NCI-H2196 treated with DMSO at 0.1 percent for 48 hours (cell line): ENCODE results near the gene ICOSLG.
"Not testable (repeated sequence)": the region's sequence is repeated elsewhere in the genome, so short reads cannot be mapped to it uniquely, and the experiment has no call there.

ENCODE experiments used
- DNase-seq: peaks from one replicate; lab custom pipeline; 2025; ENCODE audit not compliant: unreplicated experiment; lab: John Stamatoyannopoulos, UW

The ICOSLG gene

DNA sequence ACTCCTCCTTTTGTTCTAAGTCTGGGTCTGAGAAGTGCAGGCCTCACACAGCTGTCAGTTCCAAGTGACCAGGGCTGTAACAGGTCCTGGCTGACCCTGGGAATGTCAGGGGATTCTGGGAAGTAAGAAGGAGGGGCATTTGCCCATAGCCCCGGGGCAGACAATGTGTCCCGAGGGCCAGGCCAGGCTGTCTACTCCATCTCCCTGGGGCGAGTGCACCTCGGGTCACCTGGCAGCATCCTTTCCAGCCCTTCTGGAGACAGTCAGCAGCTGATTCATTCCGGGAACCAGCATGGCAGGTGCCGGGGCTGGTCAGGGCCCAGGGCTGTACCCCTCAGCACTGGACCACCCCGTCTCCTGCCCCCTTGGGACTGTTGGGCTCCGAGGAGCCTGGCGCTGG is 13.1 kb downstream of the ICOSLG start:
- not testable (repeated sequence) for DNase-seq

DNA sequence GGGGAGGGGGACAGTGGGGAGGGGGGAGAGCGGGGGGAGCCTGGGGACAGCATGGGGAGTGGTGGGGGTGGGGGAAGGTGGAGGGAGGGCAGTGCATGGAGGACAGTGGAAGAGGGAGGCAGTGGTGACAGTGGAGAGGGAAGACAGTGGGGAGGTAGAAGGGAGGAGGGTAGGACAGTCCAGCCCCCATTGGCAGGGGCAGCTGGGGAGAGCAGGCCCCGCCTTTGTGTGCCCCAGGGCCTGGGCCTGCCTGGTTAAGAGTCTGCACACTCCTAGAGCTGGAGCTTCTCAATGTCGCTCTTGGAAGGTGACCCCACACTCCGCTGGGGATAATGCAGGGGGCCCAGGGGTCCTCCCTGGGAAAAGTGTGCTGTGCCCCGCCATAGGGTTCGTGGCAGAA is 15.1 kb downstream of the ICOSLG start:
- not testable (repeated sequence) for DNase-seq

DNA sequence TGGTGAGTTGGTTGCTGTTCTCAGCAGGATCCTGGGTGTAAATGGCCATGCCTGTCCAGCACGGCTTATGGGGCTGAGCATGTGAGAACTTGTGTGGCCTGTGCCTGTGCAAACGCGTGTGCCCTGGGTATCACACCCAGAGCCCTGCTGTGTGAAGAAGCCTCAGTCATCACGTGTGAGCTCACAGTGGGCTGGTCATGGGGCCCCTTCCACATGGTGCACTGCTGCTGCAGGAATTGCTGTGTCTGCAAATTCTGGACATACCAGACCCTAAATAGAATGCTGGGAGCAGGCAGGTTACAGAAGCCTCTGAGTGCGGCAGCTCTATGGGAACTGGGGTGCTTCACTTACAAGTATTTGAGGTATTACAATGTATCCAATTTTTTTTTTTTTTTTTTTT is 17.4 kb downstream of the ICOSLG start:
- not testable (repeated sequence) for DNase-seq

DNA sequence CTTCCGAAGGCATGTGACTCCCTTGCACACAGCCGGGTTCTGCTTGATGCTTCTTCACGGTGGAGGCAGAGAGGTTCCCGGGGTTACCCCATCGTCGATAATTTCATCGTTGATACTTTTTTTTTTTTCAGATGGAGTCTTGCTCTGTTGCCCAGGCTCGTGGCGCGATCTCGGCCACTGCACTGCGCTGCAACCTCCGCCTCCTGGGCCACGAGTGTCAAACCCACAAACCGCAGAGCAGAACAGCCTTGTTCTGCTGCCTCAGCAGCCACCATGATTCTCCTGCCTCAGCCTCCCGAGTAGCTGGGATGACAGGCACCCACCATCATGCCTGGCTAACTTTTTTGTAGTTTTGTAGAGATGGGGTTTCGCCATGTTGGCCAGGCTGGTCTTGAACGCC is 20.1 kb downstream of the ICOSLG start:
- not testable (repeated sequence) for DNase-seq

DNA sequence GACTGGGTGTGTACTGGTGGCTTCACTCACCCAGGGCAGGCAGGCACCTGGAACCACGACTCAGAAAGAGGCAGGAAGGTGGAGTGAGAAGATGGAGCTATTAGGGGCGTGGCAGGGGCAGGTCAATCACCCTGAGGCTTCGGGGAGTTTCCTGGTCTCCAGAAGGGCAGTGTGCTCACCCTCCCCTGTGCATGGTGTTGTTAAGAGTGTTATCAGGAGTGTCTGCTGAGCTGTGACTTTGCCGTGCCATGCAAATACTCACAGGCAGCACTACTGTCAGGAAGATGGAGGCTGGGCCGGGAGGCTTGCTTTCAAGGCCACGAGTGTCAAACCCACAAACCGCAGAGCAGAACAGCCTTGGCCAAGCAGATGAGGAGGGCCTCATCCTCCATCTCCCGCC is 22.3 kb downstream of the ICOSLG start:
- not testable (repeated sequence) for DNase-seq

DNA sequence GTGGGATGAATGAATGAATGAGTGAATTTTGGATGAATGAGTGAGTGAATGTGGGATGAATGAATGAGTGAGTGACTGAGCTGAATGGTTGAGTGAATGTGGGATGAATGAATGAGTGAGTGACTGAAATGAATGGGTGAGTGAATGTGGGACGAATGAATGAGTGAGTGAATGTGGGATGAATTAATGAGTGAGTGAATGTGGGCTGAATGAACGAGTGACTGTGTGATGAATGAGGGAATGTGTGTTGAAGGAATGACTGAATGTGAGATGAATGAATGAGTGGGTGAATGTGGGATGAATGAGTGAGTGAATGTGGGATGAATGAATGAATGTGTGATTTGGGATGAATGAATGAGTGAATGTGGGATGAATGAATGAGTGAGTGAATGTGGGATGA is 28.8 kb downstream of the ICOSLG start:
- DNase-seq = not testable (repeated sequence)

DNA sequence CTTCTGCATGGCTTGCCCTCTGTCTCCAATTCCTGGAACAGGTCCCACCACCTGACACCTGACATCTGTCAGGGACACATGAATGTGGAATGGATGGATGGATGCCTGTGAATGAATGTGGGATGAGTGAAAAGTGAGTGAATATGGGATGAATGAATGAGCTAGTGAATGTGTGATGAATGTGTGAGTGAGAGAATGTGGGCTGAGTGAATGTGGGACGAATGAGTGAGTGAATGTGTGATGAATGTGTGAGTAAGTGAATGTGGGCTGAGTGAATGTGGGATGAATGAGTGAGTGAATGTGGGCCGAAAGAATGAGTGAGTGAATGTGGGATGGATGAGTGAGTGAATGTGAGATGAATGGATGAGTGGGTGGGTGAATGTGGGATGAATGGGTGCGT is 29.2 kb downstream of the ICOSLG start:
- DNase-seq = not testable (repeated sequence)

DNA sequence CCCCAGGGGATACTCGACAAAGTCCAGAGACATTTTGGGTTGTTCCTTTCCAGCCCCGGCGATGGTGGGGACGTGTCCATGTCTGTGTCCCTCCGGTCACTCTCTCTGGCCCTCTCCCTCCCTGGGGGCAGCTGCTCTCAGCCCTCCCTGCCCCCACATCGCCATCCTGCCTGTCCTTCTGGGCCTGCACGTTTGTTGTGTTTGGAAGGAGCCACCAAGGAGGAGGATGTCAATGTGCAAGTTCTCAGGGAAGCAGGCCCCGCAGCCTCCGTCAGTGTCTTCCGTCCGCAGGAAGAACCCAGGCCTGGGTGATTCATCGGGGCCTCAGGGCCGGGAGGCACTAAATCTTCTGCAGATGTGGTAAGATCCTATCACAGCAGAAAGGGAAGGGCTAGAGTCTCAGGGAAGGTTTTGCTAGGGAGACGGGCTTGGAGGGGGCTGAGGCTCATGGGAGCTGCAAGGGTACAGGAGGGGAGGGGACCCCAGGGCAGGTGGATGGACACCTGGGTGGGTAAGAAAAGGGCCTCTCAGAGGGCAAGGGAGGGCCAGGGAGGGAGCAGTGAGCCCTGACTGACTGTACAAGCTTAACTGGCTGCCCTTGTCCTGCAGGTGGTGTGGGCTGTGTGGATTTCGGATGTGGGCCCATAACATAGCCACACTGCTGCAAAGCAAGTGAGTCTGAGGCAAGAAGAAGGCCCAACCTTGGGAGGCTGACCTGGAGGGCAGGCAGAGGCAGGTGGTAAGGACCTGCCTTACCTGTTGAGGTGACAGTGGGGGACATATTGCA is 32.7 kb downstream of the ICOSLG start:
- not testable (repeated sequence) for DNase-seq

DNA sequence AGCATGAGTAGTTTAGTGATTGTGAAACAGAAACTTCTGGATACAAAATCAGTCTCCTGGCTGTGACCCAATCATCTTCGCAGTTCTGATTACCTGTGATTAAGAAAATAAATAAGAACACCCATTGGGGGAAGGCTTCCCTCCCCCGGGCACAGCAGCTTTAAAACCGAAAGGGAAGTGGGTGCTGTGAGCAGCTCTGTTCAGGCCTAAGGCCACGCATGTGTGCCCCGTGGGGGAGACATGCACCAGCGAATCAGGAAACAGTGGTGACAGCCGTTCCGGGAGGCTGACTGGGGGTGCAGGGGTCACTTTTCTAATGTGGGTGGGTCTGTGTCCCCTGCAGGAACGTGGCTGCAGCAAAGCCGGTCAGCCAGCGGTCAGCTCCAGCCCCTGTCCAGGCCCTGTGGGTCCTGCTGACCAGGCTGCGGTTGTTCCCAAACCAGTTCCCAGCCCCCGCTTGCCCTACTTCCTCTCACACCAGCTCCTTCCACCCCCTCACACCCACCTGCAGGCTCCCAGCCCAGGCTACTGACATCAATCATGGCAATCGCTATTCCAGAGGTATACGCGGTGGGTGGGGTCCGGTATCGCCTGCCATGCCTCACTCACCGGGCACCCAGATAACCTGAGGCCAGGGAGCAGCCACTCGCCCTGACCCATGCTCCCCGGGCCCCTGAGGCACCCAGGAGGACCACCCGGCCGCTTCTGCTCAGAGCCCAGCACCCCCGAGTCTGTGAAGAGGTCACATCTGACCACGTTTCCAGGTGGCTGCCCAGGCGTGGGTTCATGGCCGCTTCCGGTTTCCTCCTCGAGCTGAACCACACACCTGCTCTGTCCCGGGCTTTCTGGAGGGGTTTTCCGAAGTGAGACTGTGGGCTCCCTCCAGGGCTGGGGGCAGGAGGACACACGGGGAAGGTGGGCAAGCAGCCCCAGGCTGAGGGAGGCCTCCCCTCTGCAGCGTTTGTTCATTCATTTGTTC is 33.8 kb downstream of the ICOSLG start:
- not testable (repeated sequence) for DNase-seq

DNA sequence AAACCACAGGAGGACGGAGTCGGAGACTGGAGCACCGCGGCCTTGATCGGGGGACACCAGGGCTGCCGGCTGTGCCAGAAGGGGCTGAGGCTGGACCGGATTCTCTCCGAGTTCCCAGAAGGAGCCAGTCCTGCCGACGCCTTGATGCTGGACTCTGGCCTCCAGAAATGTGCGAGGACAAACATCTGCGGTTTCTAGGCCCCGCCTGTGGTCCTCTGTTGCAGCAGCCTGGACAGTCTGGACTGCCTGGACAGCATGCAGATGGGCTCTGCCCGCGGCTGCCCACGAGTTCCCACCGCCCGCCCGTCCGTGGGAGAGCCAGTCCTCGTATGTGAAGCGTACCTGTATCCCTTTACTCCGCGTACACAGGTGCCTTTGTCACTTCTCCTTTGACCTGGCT is 34.6 kb downstream of the ICOSLG start:
- DNase-seq = not testable (repeated sequence)

DNA sequence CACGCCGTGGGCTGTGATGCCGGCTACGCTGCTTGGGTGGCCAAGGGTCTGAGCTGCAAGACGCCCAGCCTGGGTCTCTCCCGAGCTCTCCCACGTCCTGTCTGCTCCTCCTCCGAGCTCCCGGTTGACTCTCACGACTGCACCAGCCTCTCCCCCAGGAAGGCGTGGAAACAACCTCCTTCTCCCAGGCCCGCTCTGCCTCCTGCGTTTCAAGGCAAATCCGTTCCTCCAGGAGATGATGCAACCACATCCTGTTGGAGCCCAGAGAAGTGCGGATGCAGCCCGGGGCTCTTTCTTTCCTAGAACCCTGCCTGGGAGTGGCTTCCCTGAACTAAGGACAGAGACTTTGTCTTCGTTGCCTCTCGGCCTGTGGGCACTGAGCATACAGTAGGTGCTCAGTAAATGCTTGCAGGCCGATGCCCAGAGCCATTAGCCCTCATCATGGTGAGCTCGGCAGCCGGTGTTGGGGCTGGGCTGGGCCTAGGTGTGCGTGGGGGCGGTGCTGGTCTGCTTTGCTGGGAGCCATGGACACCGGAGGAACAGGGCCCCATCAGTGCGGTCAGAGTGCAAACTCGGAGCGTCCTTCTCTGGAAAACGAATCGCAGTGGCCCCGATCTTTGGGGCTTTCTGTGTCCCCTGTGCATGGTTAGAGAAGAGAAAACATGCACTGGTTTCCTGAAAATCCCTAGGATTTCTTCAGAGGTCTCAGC is 38.0 kb downstream of the ICOSLG start:
- not testable (repeated sequence) for DNase-seq

DNA sequence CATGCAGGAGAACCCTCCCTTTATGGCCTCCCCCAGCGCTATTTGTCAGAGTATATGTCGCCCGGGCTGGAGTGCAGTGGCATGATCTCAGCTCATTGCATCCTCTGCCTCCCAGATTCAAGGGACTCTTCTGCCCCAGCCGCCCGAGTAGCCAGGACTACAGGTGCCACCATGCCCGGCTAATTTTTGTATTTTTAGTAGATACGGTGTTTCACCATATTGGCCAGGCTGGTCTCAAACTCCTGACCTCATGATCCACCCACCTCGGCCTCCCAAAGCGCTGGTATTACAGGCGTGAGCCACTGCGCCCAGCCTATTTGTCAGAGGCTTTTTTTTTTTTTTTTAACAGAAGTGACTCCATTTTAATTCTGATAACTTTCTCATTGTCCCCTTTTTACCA is 40.7 kb downstream of the ICOSLG start:
- DNase-seq = not testable (repeated sequence)

DNA sequence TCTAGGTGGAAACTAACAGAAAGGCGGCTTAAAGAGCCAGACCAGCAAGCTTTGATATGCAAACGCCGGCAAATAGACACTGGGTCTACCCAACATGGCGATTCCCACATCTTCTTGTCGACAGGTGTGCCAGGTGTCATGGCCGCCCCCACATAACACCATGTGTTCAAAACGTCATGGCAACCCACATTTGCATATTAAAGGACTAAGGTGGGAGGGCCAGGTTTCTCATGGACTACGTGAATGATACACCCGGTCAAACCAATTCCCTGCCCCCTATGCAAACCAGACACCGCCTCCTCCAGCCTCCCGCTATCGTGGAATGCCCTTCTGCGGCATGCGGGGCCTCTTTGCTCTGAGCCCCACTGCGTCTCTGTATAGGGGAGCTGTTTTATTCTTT is 41.3 kb downstream of the ICOSLG start:
- no peak for DNase-seq

DNA sequence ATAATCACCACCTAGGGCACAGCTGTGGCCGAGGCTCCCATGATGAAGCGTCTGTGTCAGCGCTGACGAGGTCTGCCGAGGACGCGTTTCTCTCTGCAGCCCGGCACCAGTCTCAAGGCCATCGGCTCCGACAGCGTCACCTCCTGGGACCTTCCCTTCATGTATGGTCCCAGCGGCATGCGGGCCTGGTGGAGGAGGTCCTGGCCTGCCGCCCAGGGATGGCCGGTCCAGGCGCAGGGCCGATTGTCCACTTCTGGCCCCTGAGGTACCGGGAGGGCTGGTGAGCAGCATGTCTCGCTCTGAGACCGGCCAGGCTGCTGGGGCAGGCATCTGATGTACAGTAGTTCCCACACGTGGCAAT is 43.6 kb downstream of the ICOSLG start:
- DNase-seq = not testable (repeated sequence)

DNA sequence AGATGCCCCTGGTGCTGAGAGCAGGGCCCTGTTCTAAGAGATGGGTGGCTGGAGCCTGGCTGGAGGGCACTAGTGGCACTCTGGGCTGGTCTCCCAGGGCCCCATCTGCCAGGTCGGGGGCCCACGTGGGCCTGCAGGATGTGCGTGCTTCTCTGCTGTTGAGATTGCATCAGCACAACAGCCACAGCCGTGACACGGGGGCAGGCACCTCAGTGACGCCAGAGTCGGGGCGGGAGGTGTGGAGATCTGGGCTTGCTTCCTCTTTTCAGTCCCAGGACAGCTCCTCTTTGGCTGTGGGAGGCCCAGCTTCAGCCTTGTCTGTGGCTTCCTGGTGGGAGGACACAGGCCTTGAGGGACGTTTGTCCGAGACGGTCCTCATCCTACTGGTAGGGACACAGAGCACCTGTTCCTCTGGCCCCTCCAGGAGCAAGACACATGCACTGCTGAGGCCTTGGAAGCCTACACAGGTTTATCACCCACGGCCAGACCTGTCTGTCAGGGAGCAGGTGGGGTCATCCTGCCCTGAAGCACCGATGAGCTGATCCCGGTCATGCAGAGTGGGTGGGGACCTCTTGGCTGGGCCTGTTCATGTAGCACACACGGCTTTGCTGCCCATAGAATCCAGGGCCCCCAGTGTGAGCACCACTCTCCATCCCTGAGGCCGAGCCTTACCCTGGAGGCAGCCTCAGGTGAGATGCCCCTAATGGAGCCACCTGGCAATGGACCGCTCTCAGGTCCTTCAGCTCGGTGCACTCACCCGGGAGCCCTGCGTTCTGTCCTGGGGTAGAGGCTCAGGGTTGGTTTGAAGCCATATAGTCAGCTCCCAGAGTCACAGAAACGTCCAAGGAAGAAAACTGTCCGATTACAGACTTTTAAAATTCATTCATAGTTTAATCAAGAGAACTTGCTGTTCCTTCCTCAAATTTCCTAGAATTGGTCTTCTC is 44.3 kb downstream of the ICOSLG start:
- DNase-seq = not testable (repeated sequence)

DNA sequence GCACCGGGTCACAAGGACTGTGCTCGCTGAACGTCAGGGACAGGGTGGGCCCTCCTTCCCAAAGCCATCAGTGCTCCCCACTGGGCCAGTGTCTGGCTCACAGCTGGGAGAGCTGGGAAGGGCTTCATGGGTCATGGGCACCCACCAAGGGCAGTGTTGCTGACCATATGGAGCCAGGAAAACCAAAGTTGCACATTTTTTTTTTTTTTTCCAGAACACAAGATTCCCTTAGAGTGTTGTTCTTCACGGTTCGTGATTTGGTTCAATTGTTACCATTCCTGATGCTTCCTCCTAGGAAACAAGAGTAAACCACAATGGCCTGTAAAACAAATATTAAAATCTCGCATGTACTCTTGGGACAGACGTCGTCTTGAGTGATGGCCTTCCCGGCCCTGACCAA is 45.9 kb downstream of the ICOSLG start:
- DNase-seq = not testable (repeated sequence)

DNA sequence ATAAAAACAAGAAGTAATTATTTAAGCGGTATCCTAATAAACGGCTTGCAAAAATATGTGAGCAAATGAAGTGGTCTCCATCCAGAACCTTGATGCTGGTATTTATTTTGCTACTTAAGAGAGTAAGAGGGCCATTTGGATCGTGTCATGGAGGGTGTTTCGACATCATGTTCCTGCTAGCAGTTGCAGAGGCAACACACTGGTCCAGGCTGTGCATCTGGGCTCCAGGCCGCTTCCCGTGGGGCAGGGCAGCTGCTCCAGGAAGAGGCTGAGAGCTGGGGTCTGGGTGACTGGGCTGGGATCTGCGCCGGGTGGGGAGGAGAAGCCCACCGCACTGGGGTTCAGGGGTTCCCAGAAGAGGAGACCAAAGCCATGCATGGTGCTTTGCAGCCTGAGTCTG is 46.3 kb downstream of the ICOSLG start:
- not testable (repeated sequence) for DNase-seq

DNA sequence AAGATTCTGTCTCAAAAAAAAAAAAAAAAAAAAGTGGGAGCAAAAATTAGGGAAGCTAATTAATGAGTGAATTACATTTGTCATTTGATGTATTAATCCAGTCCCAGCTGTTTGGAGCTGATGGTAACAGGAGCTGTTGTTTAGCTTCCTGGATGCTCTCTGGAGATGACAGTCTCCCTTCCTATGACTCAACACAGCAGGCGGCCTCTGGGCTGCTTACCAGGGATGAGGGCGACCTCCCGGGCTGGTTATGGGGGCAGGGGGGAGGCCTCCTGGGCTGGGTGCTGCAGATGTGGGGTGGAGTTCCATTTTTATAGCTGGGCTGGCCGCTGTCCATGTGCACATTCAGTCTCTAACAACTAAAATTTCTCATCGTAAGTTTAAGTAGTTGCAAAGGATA is 47.6 kb downstream of the ICOSLG start:
- not testable (repeated sequence) for DNase-seq

DNA sequence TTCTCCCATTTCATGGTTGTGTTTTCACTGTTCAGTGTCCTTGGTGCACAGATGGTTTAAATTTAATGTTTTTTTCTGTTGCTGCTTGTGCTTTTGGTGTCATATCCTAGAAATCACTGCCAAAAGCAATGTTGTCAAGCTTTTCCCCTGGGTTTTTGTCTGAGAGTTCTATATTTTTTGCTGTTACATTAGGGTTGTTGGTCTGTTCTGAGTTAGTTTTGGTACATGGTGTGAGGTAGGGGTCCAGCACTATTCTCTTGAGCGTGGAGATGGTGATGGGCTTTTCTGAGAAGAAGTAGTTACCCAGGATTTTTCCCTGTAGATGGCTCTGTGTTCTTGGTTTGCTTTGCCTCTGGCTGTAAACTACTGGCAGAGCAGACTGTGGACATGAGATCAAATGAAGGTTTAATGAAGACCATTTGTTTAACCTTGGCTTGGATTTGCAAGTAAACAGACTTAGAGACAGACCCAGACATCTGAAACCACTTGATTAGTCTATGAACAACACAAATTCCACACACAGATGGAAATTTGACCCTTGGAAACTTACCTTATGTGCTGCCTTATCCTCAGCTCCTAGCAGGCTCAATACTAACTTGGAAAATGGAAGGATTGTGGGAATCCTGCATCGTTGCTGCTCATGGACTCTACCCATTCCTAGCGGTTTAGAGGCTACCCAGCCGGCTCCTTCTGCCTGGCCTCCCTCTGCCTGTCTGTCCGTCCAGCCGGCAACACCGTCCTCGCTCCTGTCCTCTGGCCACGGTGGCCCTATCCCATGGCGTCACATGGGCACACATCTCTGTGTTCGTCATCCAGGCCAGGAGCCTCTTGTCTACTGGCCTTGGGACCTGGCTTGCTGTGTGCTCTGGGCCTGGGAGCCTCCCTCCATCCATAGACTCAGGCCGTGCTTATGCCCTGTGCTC is 50.1 kb downstream of the ICOSLG start:
- not testable (repeated sequence) for DNase-seq
